ENCODE results near the gene NLGN1. TPM values are rescaled to one million over a fixed set of nuclear protein-coding genes. Genes with fewer than 3 reads are reported as not detected.

Gene NLGN1
- total and polyA plus RNA-seq, 2 of the 13 experiments (the other 11 are each of a cell fraction or from before 2014, with no cell fraction given): not detected

GRCh38 chr3:174046311-174046710 is 648.8 kb downstream of the NLGN1 start:
- in situ Hi-C loops (cut with HindIII; ENCODE audit: extremely low pct_ligation_motif_present, low pct_unique_long_range_greater_than_20kb): no loop called here
- CTCF ChIA-PET (ENCODE audit: low intra/inter-chr PET ratio, low total read pairs): no interaction called here

More at GRCh38 chr3:174046311-174046710, 648.8 kb downstream of the NLGN1 start:
- DNase-seq (ENCODE audit: low spot score) (no peak), FAIRE-seq (no peak), ATAC-seq (no peak)
- intact Hi-C loops (cut with micrococcal nuclease; ENCODE audit: unreplicated experiment): no loop called here
- Histone ChIP-seq H3K4me1 (ENCODE audit: insufficient read depth, low read length) (no peaks in the 10 kb centered on the region), H3K27ac (ENCODE audit: extremely low read length, insufficient read depth, low read length) (no peak overlapping the region), H3K79me2 (ENCODE audit: insufficient read depth, low read length) (no peaks in the 10 kb centered on the region), H3K9ac (ENCODE audit: insufficient read depth, low read depth, low read length) (no peak overlapping the region), H3K4me2 (ENCODE audit: low read depth, low read length) (no peak overlapping the region), H4K20me1 (ENCODE audit: insufficient read depth, low read length) (no peaks in the 10 kb centered on the region), H2AFZ (ENCODE audit: low read length) (no peak overlapping the region), H3K36me3 (replicated peaks in 1 of 2; ENCODE audit: control insufficient read depth in 1 of 2, insufficient read depth in 2 of 2, low read length in 2 of 2) (no peaks in the 10 kb centered on the region), H3K4me3 (replicated peaks in 1 of 3; ENCODE audit: insufficient read depth in 1 of 3, low read depth in 2 of 3, low read length in 3 of 3) (no peak overlapping the region), H3K27me3 (ENCODE audit: control insufficient read depth in 1 of 2, insufficient read depth in 2 of 2, low read length in 2 of 2) (no peaks in the 10 kb centered on the region), H3K9me3 (ENCODE audit: low read length) (peaks cover 22% of the 10 kb centered on the region)
- POLR2A ChIA-PET: no interaction called here
- BruUV-seq (replicated peaks): no TSS peak
- no peak for TF ChIP-seq ZNF83 (CRISPR knock-in tag; IDR thresholded peaks at IDR 0.05; ENCODE audit: borderline replicate concordance)
- TF ChIP-seq ZNF564 (CRISPR knock-in tag; IDR thresholded peaks at IDR 0.05): no peak
- TF ChIP-seq JUN (CRISPR knock-in tag; IDR thresholded peaks at IDR 0.05): no peak
- no peak for TF ChIP-seq NR0B2 (CRISPR knock-in tag; IDR thresholded peaks at IDR 0.05)
- no peak for TF ChIP-seq PPARG (CRISPR knock-in tag; conservative IDR thresholded peaks at IDR 0.05)
- TF ChIP-seq TFE3 (CRISPR knock-in tag; IDR thresholded peaks at IDR 0.05): no peak
- TF ChIP-seq TARDBP (CRISPR knock-in tag; IDR thresholded peaks at IDR 0.05): no peak
- no peak for TF ChIP-seq ATM (IDR thresholded peaks at IDR 0.05; ENCODE audit: borderline replicate concordance)
- TF ChIP-seq ZBTB43 (CRISPR knock-in tag; conservative IDR thresholded peaks at IDR 0.05): no peak
- no peak for TF ChIP-seq HOXA7 (CRISPR knock-in tag; IDR thresholded peaks at IDR 0.05)
